Mammary epithelial cell (primary cell): Measurements from ENCODE around the gene MFAP1.

Experiments used
- CTCF ChIP-seq, 2 donors: IDR thresholded peaks in 1 of 2; conservative IDR thresholded peaks in 1 of 2; 2 replicates each; pipeline ENCODE4 v1.5.1; 2011 to 2012; ENCODE audit warnings: inconsistent platforms in 2 of 2, low read length in 2 of 2, mild to moderate bottlenecking in 2 of 2, control low read depth in 1 of 2, low read depth in 1 of 2; ENCODE audit not compliant: insufficient read depth in 1 of 2; ENCODE audit errors: extremely low read depth in 1 of 2
- EZH2 ChIP-seq: IDR thresholded peaks from 2 replicates; pipeline ENCODE4 v1.6.1; 2012; ENCODE audit warnings: low read length, inconsistent platforms, borderline replicate concordance

- no peak for TF ChIP-seq CTCF (conservative IDR thresholded peaks at IDR 0.05 in 1 of 2, IDR thresholded peaks at IDR 0.05 in 1 of 2; ENCODE audit: extremely low read depth in 1 of 2, insufficient read depth in 1 of 2, low read depth in 1 of 2, low read length in 2 of 2)
- TF ChIP-seq EZH2, result no peak
Observed at GRCh38 chr15:43852607-43853006, 28.1 kb upstream of the MFAP1 start.
